Measurements from ENCODE around the gene NUP188.
"Not testable (repeated sequence)": the region's sequence is repeated elsewhere in the genome, so short reads cannot be mapped to it uniquely, and the experiment has no call there.

NUP188 gene

GRCh38 chr9:129026442-129027223, 79.1 kb downstream of the NUP188 start:
- in situ Hi-C loops (cut with MboI; ENCODE audit: low sequenced_read_pairs), result no loop called here

- in situ Hi-C loops (cut with MboI; ENCODE audit: low sequenced_read_pairs), result no loop called here
These were observed 79.8 kb downstream of the NUP188 start for GRCh38 chr9:129027224-129027684.

DNA sequence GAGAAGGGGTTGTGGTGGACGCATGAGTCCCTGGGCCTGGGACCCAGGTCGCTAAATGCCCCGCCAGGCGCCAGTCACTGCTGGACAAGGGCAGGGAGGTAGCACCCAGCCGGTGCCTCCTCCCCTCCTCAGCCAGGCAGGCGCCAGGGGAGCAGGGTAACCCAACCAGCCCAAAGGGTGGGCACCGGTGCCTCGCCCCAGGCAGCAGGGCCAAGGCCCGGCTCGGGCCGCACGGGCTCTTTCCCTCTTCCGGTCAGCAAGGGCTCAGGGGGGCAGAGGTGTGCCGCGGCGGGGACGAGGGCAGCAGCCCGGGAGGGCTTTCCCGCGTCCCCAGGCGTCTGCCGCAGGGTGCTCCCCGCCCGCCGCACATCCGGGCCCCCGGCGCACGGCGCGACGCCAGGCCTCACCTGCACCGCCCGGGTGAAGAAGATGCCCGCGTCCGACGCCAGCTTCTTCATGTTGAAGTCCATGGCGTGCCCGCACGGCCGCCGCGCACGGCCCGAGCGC, 80.2 kb downstream of the NUP188 start:
- in situ Hi-C loops (cut with MboI; ENCODE audit: low sequenced_read_pairs), result no loop called here

GRCh38 chr9:129028192-129028966, 80.9 kb downstream of the NUP188 start, which contains the start of gene SH3GLB2:
TSS of gene SH3GLB2 (minus strand) at chr9:129028331. CDS start at chr9:129028154, 177 bp downstream.
- in situ Hi-C loops (cut with MboI; ENCODE audit: low sequenced_read_pairs), result no loop called here

DNA sequence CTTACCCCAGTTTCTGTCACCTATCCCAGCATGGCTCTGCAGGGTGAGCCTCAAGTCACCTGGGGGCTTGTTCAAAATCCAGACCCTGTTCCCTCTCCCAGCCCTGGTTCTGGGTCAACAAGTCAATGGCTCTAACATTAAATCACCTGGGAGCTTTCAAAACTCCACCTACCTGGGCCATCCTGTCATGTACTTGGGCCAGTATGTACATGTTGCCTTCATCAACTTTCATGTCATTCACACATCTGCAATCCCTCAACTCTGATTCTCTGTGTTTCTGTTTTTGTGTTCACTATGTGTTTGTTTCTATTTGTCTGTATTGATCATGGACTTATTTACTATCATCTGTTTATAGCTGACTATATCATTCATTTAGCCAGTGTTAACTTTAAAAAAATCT, 82.7 kb downstream of the NUP188 start:
- in situ Hi-C loops (cut with MboI; ENCODE audit: low sequenced_read_pairs), result no loop called here

GRCh38 chr9:129031514-129031913, 84.0 kb downstream of the NUP188 start:
- in situ Hi-C loops (cut with MboI; ENCODE audit: low sequenced_read_pairs), result no loop called here

DNA sequence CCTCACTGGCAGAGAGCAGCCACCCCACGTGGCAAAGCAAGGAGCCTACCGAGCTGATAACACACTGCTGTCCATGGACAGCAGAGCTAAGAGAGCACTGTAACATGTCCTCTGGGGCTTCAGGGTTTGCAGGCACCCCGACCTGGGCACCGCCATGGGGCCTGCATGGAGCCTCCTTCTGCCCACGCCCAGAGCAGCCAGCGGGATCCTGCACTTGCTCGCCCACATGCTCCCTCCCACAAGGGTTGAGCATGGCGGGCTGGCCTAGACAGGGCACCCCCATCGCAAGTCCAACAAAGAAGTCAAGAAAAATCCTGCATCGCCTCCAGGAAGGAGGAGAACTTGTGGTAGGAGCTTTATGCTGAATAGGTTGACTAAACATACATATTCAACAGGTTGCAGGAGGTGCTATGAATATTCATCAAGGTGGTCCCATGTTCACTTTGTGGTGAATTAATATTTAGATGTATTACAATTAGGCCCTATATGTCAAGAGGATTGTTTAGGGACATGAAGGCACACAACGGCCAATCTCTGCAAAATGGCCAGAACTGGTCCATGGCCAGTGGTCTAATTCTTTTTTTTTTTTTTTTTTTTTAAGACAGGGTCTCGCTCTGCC, 85.2 kb downstream of the NUP188 start:
- in situ Hi-C loops (cut with MboI; ENCODE audit: low sequenced_read_pairs), result no loop called here

DNA sequence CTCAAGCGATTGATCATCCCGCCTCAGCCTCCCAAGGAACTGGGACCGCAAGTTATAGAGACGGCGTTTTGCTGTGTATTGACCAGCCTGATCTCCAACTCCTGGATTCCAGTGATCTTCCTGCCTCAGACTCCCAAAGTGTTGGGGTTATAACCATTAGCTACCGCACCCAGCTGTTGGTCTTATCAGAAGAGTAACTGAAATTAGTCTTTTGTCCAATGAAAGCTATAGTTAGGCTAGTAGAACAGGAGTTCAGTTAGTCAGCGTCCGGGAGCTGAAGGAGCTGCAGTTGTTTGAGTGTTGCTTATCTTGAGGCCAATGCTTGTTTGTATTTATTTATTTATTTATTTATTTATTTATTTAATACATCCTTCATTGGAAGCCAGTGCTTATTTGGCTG, 85.7 kb downstream of the NUP188 start:
- in situ Hi-C loops (cut with MboI; ENCODE audit: low sequenced_read_pairs), result no loop called here

DNA sequence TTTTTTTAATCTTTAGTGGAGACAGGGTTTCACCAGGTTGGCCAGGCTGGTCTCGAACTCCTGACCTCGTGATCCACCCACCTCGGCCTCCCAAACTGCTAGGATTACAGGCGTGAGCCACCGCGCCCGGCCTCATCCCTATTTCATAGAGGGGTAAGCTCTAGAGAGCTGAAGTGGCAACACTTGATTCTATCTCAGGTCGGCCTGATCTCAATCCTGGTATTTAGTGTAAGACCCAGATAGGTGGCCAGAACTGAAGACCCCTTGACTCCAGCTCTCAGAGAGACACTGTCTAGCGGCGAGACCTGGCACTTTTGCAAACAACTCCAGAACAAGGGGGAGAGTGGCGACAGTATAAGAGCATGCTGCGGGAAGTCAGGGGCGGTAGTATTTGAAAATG, 88.3 kb downstream of the NUP188 start:
- in situ Hi-C loops (cut with MboI; ENCODE audit: low sequenced_read_pairs), result not testable (repeated sequence)

- in situ Hi-C loops (cut with MboI; ENCODE audit: low sequenced_read_pairs), result no loop called here
These were observed 88.9 kb downstream of the NUP188 start, which contains the start of gene MIGA2 for GRCh38 chr9:129036241-129036922. TSS of gene MIGA2 (plus strand) at chr9:129036626. CDS start at chr9:129040595, 3,969 bp downstream.

GRCh38 chr9:129036923-129037766, 89.6 kb downstream of the NUP188 start:
- in situ Hi-C loops (cut with MboI; ENCODE audit: low sequenced_read_pairs), result no loop called here

DNA sequence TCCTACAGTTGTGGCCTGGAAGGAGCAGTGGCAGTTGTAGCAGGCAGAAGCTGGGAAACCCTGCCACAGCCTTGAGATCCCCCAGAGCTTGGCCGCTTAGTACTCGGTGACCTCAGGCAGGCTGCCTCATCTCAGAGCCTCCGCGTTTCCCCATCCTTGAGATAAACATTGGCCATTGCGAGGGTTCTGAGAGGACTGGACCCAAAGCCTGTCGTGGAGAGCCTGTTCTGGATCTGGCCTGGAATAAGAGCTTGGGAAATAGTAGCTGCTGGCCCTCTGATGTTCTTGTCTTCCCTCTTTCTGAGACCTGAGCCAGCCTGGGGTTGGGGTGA, 90.2 kb downstream of the NUP188 start:
- in situ Hi-C loops (cut with MboI; ENCODE audit: low sequenced_read_pairs), result no loop called here

DNA sequence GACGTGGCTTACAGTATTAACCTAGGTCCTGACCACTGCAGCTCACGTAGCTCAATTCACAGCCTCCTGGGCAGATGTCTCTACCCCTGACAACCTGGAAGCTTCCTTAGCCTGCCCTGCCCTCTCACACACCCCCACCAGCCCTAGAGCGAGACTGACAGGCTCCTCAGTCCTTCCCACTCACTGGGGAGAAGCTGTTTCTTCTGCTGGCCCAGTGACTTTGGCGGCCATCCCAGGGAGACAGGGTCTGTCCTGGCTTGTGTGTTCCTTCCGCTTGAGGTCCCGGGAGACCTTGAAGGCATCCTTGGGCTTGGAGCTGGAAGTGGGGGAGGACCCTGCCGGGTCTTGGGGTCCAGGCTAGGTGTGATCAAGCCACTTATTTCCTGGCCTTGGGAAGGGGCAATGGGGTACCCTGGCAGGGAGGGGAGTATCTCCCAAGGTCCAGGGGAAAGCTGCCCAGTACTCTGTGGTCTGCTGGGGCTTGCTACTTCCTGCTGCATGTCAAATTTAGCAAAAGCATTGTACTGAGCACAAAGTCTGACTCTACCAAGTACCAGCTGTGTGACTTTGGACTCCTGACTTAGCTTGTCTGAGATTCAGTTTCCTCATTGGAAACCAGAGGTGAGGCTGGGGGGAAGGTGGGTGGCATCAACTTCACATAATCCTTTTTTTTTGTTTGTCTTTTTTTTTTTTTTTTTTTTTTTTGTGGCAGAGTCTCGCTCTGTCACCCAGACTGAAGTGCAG, 90.8 kb downstream of the NUP188 start:
- in situ Hi-C loops (cut with MboI; ENCODE audit: low sequenced_read_pairs), result no loop called here

DNA sequence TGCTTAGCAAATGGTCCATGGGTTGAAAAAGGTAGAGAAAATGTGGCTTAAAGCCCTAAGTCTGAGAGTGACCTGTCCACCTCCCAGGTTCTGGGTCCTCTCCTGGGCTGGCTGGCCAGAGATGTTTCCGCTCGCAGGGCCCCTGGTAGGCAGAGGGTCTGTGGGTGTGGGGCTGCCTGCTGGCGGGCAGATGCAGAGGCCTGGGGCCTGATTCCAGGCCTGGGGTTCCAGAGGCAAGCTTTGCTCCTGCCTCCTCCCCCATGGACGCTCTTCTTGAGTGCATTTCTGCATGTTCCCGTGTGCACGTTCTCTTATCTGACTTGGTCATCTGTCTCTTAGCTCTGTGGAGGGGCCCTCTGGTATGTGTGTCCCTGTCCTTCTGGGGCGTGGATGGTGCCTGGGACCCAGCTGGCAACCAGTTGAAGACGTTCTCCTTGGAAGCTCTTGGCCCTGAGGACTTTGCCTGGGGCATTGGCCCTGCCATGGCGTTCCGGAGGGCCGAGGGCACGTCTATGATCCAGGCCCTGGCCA, 92.7 kb downstream of the NUP188 start:
- in situ Hi-C loops (cut with MboI; ENCODE audit: low sequenced_read_pairs), result no loop called here

DNA sequence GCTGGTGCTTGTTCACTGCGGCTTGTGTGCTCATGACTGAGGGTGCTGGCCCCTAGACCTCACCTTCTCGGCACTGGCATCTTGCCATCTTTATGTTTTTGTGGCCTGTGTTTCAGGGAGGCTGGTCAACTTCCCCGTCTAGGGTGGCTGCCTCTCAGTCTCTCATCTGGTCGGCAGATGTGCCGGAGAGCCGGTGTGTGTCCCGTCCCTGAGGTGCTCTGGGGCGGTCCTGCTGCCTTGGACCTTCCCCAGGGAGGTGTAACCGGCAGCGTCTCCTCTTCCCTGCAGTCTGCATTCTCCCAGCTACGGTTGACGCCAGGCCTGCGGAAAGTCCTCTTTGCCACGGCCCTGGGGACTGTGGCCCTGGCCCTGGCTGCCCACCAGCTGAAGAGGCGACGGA, 94.5 kb downstream of the NUP188 start:
- in situ Hi-C loops (cut with MboI; ENCODE audit: low sequenced_read_pairs), result no loop called here

DNA sequence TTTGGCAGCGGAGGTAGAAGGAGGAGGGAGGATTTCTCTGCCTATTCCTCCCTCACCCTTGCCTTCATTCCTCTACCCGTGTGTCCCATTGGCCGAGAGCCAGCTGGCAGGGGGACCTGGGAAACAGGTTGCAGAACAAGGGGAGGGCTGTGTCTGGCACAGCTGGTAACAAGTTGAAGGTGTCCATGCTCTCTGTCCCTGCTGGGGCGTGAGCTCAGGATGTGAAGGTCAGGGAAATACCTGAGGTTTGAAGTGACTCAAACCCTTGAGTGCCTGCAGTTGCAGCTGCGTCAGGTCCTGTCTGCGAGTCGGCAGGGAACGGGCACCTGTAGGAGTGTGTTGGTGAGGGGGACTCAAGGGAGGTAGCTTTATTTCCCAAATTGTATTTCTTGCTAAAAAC, 105.1 kb downstream of the NUP188 start:
- in situ Hi-C loops (cut with MboI; ENCODE audit: low sequenced_read_pairs), result no loop called here

DNA sequence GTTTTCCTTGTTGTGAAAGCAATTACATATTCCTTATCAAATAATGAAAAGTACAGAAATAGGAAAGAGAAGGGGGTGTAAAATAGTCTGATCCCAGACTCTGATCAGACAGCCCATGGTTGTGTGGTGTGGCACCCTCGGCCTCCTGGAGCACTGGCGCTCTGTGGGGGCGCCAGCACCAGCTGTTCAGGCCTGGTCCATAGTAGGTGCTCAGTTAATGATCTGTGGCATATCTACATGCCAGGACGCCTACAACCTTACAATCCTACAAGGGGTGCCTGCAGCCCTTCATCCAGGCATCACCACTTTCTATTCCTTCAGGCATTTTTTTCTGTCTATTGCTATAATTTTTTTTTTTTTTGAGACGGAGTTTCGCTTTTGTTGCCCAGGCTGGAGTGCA, 105.5 kb downstream of the NUP188 start:
- in situ Hi-C loops (cut with MboI; ENCODE audit: low sequenced_read_pairs), result no loop called here

GRCh38 chr9:129054163-129054851, 106.8 kb downstream of the NUP188 start:
- in situ Hi-C loops (cut with MboI; ENCODE audit: low sequenced_read_pairs), result no loop called here
